HG02970 (cell line): Measurements from ENCODE around the gene KIRREL1.
"Not testable (repeated sequence)": the region's sequence is repeated elsewhere in the genome, so short reads cannot be mapped to it uniquely, and the experiment has no call there.

Source experiments
- ATAC-seq: cut with Tn5 transposase; IDR thresholded peaks from one replicate; pipeline ENCODE4 v1.9.1; 2021; ENCODE audit warnings: mild to moderate bottlenecking, moderate library complexity, moderate number of reproducible peaks; ENCODE audit not compliant: unreplicated experiment, low FRiP score

The KIRREL1 gene

GRCh38 chr1:158124999-158125398, 131.6 kb downstream of the KIRREL1 start:
- no peak for ATAC-seq

DNA sequence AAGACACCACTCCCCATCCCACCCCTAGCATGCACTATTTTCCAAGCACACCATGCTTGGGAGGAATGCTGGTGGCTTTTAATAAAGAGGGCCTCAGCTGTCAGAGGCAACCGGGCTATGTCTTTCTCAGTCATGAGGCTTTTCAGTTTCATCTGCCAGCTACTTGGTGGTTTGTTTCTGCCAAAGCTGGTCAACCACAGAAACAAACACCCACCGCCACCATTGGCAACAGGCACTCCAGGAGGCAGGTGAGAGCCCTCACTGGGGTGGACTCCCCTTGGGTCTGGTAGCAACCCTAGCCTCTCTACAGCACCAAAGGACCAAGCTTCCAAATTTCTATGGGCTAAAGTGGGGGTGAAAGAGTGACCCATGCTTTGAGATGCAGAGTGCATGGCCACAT, 133.0 kb downstream of the KIRREL1 start:
- ATAC-seq: no peak

GRCh38 chr1:158128531-158128930, 135.1 kb downstream of the KIRREL1 start:
- ATAC-seq: not testable (repeated sequence)

GRCh38 chr1:158131217-158131616, 137.8 kb downstream of the KIRREL1 start:
- ATAC-seq: no peak

- ATAC-seq: no peak
Measured at GRCh38 chr1:158140764-158141192, 147.3 kb downstream of the KIRREL1 start.

DNA sequence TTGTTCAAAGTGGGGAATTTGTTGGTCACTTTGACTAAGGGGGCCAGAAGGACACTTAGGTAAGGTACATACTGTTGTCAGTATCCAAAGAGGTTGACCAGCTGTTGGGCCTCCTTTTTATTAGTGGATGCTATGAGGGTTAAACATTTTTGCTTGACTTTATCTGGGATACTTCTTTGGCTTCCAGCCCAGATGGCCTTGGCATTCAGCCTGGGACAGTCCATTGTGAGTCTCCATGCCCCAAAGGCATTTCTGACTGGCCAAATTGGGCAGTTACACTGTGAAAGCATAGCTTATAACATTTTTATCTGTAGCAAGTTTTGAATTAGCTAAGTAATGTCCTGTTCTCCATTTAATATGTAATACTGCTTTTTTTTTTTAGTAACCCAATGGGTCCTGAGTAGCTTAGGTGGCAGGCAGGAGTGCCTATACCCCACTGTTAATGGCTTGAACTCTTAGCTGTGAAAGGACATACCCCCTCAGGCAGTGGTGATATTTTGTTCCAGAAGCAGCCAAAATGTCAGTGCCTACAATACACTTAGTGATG, 151.8 kb downstream of the KIRREL1 start:
- ATAC-seq: no peak

DNA sequence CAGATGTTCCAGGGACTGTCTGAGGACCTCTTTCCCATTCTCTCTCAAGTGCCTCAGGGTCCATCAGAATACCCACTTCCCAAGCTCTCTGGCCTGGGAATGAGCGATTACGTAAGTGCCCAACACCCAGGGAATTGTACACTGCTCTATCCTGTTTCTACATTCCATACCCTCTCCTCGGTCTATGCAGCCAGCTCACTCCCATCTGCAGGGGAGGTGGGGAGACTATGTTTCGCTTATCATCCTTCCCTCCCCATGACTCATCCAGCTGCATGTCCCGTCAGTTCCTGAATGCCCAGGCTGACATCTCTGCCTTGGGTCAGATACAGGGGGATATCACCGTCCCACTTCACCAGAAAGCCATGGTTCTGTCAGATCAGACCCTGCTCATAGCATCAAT, 152.7 kb downstream of the KIRREL1 start:
- ATAC-seq: no peak

- no peak for ATAC-seq
Measured at GRCh38 chr1:158146739-158147138, 153.3 kb downstream of the KIRREL1 start.

GRCh38 chr1:158147401-158147800, 154.0 kb downstream of the KIRREL1 start:
- ATAC-seq: no peak

- no peak for ATAC-seq
Measured at GRCh38 chr1:158147869-158148268, 154.4 kb downstream of the KIRREL1 start.

- no peak for ATAC-seq
Measured at GRCh38 chr1:158148468-158148867, 155.0 kb downstream of the KIRREL1 start.

DNA sequence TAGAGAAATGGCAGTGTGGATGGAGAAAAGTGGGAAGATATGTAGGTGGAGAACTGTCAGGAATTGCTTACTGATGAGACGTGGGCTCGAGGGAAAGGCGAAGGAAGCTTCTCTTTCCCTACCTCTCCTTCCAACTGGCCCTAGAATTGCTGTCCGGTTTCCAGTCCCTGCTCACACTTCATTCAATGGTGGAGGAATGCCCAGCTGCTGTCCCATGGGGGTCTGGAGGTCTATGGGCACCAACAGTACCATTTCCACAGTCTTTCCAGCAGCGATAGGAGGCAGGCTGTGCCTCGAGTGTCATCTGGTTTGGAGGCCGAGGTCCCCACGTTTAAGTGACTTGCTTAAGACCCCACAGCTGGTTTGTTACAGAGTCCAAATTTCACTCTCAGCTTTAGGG, 155.7 kb downstream of the KIRREL1 start:
- no peak for ATAC-seq
